DND-41 (cell line): ENCODE results near the gene TTLL6.

Experiments used
- ATAC-seq: fragments of 200-7000 bp; cut with Tn5 transposase; 3 replicates; pipeline ENCODE4 v1.9.1; 2021; ENCODE audit warnings: low read depth; ENCODE audit not compliant: insufficient read depth
- DNase-seq: peaks from one replicate; pipeline ENCODE4 v3.0.0-alpha.2; 2020
- H2AFZ ChIP-seq: 2 replicates; pipeline ENCODE4 v1.6.0; 2012; ENCODE audit warnings: low read depth, low read length
- H3K27ac ChIP-seq: 2 replicates; pipeline ENCODE4 v1.5.1; 2012; ENCODE audit warnings: low read length, inconsistent platforms
- H3K27me3 ChIP-seq: fragments of 200-600 bp; sonication (generic); 2 replicates; pipeline ENCODE4 v1.6.0; 2012; ENCODE audit warnings: low read length, mild to moderate bottlenecking, inconsistent platforms; ENCODE audit not compliant: insufficient read depth, poor library complexity
- H3K36me3 ChIP-seq: 2 replicates; pipeline ENCODE4 v1.5.1; 2012; ENCODE audit warnings: low read length, inconsistent platforms; ENCODE audit not compliant: insufficient read depth
- H3K4me1 ChIP-seq: 2 replicates; pipeline ENCODE4 v1.5.1; 2012; ENCODE audit warnings: mild to moderate bottlenecking, low read length; ENCODE audit not compliant: insufficient read depth
- H3K4me2 ChIP-seq: 2 replicates; pipeline ENCODE4 v1.6.0; 2012; ENCODE audit warnings: mild to moderate bottlenecking, moderate library complexity, low read length, inconsistent platforms; ENCODE audit not compliant: insufficient read depth
- H3K4me3 ChIP-seq, 2 experiments: fragments of 200-600 bp in 1 of 2; shearing (Covaris generic) in 1 of 2; 2 replicates each; pipeline ENCODE4 v1.5.1; 2012 to 2016; ENCODE audit warnings: inconsistent platforms in 2 of 2, low read length in 2 of 2, mild to moderate bottlenecking in 2 of 2, low read depth in 1 of 2, moderate library complexity in 1 of 2
- H3K79me2 ChIP-seq: 2 replicates; pipeline ENCODE4 v1.6.0; 2012; ENCODE audit warnings: low read length, inconsistent platforms; ENCODE audit not compliant: insufficient read depth
- H3K9ac ChIP-seq: 2 replicates; pipeline ENCODE4 v1.6.0; 2012; ENCODE audit warnings: low read depth, mild to moderate bottlenecking, inconsistent platforms, low read length, moderate library complexity
- H3K9me3 ChIP-seq: 2 replicates; pipeline ENCODE4 v1.5.1; 2012; ENCODE audit warnings: low read length, moderate library complexity, mild to moderate bottlenecking, inconsistent platforms; ENCODE audit not compliant: insufficient read depth, severe bottlenecking
- H4K20me1 ChIP-seq: 2 replicates; pipeline ENCODE4 v1.6.0; 2012; ENCODE audit warnings: low read length; ENCODE audit not compliant: insufficient read depth
- CTCF ChIP-seq: IDR thresholded peaks from 2 replicates; pipeline ENCODE4 v1.5.1; 2012; ENCODE audit warnings: borderline replicate concordance, low read length, moderate library complexity, mild to moderate bottlenecking; ENCODE audit not compliant: poor library complexity, severe bottlenecking; ENCODE audit errors: extremely low read depth
- EZH2 ChIP-seq: IDR thresholded peaks from 3 replicates; pipeline ENCODE4 v1.6.1; 2012; ENCODE audit warnings: borderline replicate concordance, low read depth, mild to moderate bottlenecking, moderate library complexity, low read length, inconsistent platforms; ENCODE audit not compliant: severe bottlenecking

TTLL6 gene

GRCh38 chr17:48719642-48720265 lies 97.3 kb downstream of the TTLL6 start:
- Histone ChIP-seq H3K4me3 (no peak overlapping the region), H3K9me3 (no peaks in the 10 kb centered on the region), H3K9ac (no peak overlapping the region), H4K20me1 (no peaks in the 10 kb centered on the region), H3K4me2 (no peak overlapping the region), H2AFZ (no peak overlapping the region), H3K4me1 (no peaks in the 10 kb centered on the region), H3K27ac (no peak overlapping the region), H3K36me3 (no peaks in the 10 kb centered on the region), H3K27me3 (peaks cover 4% of the 10 kb centered on the region), H3K79me2 (no peaks in the 10 kb centered on the region)
- DNase-seq (no peak), ATAC-seq (no peak)
- no peak for TF ChIP-seq EZH2
- TF ChIP-seq CTCF, result no peak

GRCh38 chr17:48718761-48719641 lies 98.0 kb downstream of the TTLL6 start:
- TF ChIP-seq CTCF (no peak), EZH2 (no peak)
- no peaks in the 10 kb centered on the region for H3K36me3 ChIP-seq
- no peaks in the 10 kb centered on the region for H3K4me1 ChIP-seq
- no peaks in the 10 kb centered on the region for H3K79me2 ChIP-seq
- H3K9me3 ChIP-seq, result no peaks in the 10 kb centered on the region
- H4K20me1 ChIP-seq, result no peaks in the 10 kb centered on the region
- ATAC-seq, result no peak
- no peak overlapping the region for H3K9ac ChIP-seq
- H2AFZ ChIP-seq, result no peak overlapping the region
- H3K27me3 ChIP-seq, result peaks cover 4% of the 10 kb centered on the region
- no peak overlapping the region for H3K27ac ChIP-seq
- no peak overlapping the region for H3K4me3 ChIP-seq
- no peak overlapping the region for H3K4me2 ChIP-seq
- DNase-seq, result no peak

- DNase-seq (no peak), ATAC-seq (no peak)
- no peak overlapping the region for H2AFZ ChIP-seq
- H3K79me2 ChIP-seq, result no peaks in the 10 kb centered on the region
- no peak overlapping the region for H3K4me2 ChIP-seq
- TF ChIP-seq EZH2 (no peak), CTCF (no peak)
- peaks cover 4% of the 10 kb centered on the region for H3K27me3 ChIP-seq
- H3K9me3 ChIP-seq, result no peaks in the 10 kb centered on the region
- H3K9ac ChIP-seq, result no peak overlapping the region
- no peak overlapping the region for H3K27ac ChIP-seq
- H3K36me3 ChIP-seq, result no peaks in the 10 kb centered on the region
- no peaks in the 10 kb centered on the region for H3K4me1 ChIP-seq
- no peaks in the 10 kb centered on the region for H4K20me1 ChIP-seq
- H3K4me3 ChIP-seq, result no peak overlapping the region
Measured at GRCh38 chr17:48718227-48718760, 98.7 kb downstream of the TTLL6 start.
